GM21367 (cell line): Measurements from ENCODE around the gene KIF5A.
A peak's percentile ranks its signal among the peaks of the same experiment; 100 is the strongest.

Experiments
- ATAC-seq: cut with Tn5 transposase; IDR thresholded peaks from one replicate; pipeline ENCODE4 v1.9.1; 2021; ENCODE audit not compliant: unreplicated experiment

Gene KIF5A

DNA sequence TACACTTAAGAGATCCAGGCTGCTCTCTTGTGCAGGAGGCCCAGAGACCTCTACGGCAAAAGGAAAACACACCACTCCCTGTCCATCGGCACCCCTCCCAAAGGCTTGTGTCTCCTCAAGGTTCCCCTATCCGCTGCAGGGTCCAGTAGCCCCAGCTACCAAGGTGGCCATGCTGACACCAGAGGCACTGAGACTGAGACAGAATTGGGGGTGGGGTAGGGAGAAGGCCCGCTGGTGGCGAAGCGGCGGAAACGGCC, 30.1 kb upstream of the KIF5A start:
- ATAC-seq: no peak

GRCh38 chr12:57520053-57520818, 29.6 kb upstream of the KIF5A start, which contains the start of gene DDIT3:
Gene DDIT3, minus strand, starts transcription at chr12:57520514. Its CDS starts 3,108 bp downstream, at chr12:57517406.
- peak; percentile 46 for ATAC-seq

GRCh38 chr12:57521525-57522010, 28.3 kb upstream of the KIF5A start:
- ATAC-seq: no peak

GRCh38 chr12:57522011-57522886, 27.6 kb upstream of the KIF5A start, which contains the start of gene MBD6:
Gene MBD6, plus strand, starts transcription at chr12:57522824. Its CDS starts 1,480 bp downstream, at chr12:57524304.
- peak; percentile 34 for ATAC-seq

DNA sequence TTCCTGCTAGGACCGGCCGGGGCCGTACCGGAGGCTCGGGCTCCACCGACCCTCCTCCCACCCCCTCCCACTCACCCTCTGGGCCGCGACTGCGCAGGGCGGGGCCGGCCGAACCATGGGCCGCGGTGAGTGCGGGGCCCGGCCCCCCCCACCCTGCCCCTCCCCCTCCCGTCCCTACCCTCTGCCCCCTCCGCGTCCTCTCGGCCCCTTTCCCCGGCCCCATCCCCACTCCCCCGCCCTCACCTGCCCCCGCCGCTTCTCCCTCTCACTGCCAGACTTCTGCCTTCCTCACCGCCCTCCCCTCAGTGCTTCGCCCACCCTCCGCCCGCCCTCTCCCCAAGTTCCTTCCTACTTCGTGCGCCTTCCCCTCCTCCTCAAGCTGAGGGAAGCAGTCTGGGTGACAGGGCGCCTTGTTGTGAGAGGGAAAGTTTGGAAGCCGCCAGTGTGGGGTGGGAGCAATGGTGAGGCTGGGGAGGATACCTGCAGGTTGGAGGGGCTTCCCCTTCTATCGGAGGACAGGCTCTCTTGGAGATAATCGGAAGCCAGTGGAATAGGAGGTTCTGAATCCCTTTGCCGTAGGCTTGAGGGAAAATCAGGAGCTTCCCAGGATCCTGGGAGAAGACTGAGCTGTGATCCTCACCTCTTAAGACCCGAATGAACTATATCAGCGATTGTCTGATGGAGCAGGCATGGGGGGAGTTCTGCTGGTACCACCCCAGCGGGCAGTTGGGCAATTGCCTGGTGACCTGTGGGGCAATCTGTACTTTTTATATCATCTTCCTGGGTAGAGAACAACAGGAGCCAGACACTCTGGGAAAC, 26.7 kb upstream of the KIF5A start:
- no peak for ATAC-seq

GRCh38 chr12:57523706-57524614, 25.9 kb upstream of the KIF5A start:
- ATAC-seq: no peak

- ATAC-seq: no peak
Measured at GRCh38 chr12:57524814-57525614, 24.8 kb upstream of the KIF5A start.

DNA sequence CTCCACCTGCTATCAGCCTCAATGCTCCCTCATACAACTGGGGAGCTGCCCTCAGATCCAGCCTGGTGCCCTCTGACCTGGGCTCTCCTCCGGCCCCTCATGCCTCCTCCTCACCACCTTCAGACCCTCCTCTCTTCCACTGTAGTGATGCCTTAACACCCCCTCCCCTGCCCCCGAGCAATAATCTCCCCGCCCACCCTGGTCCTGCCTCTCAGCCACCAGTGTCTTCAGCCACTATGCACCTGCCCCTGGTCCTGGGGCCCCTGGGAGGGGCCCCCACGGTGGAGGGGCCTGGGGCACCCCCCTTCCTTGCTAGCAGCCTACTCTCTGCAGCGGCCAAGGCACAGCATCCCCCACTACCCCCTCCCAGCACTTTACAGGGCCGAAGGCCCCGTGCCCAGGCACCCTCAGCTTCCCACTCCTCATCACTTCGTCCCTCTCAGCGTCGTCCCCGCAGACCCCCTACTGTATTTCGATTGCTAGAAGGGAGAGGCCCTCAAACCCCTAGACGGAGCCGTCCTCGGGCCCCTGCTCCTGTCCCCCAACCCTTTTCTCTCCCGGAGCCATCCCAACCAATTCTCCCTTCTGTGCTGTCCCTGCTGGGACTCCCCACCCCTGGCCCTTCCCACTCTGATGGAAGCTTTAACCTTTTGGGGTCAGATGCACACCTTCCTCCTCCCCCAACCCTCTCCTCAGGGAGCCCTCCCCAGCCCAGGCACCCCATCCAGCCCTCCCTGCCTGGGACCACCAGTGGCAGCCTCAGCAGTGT, 24.0 kb upstream of the KIF5A start:
- no peak for ATAC-seq

GRCh38 chr12:57526477-57527126, 23.2 kb upstream of the KIF5A start:
- no peak for ATAC-seq

DNA sequence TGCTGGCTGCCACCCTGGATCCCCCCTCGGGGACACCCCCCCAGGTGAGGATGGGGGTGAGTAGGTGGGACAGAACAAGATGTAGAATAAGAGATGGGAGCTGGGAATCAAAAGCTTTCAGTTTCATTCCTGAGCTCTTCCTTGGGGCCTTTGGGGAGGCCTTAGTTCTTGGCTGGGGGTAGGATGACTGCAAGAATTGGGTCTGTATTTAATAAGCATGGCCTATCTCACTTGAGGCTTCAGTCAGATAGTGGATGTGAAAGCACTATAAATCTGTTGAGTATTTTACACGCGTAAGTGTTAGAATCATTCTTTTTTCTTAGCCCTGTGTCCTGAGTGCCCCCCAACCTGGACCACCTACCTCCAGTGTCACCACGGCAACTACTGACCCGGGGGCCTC, 22.7 kb upstream of the KIF5A start:
- ATAC-seq: no peak

GRCh38 chr12:57528176-57528575, 21.7 kb upstream of the KIF5A start:
- ATAC-seq: no peak

DNA sequence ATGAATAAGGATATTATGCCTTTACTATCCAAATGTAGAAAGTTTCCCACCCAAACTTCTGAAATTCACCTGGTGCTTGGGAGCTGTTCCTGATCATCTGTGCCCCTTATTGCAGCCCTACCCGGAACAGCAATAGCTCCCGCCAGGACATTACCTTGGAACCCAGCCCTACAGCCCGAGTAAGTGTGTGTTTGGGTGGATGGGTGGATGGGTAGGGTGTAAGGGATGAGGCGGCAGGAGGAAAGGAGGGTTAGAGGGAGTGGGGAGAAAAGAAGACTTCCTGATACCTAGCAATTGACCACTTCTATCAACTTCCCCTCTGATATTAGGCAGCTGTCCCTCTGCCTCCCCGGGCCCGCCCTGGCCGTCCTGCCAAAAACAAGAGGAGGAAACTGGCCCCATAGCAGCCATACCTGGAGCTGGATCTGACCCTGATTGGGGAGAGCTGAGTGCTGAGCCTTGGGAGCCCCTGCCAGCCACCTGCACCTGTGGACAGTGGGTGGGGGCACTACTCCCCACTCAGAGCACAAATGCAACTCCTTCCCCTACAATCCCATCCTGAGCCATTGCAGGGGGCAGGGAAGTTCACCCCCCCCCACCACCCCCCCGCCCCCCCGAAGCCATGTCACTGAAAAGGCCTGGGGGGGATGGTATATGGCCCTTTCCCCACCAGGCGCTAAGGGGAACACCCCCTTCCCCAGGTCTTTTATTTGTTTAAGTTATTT, 20.9 kb upstream of the KIF5A start:
- ATAC-seq: no peak

GRCh38 chr12:57529831-57530230, 20.0 kb upstream of the KIF5A start:
- ATAC-seq: no peak

DNA sequence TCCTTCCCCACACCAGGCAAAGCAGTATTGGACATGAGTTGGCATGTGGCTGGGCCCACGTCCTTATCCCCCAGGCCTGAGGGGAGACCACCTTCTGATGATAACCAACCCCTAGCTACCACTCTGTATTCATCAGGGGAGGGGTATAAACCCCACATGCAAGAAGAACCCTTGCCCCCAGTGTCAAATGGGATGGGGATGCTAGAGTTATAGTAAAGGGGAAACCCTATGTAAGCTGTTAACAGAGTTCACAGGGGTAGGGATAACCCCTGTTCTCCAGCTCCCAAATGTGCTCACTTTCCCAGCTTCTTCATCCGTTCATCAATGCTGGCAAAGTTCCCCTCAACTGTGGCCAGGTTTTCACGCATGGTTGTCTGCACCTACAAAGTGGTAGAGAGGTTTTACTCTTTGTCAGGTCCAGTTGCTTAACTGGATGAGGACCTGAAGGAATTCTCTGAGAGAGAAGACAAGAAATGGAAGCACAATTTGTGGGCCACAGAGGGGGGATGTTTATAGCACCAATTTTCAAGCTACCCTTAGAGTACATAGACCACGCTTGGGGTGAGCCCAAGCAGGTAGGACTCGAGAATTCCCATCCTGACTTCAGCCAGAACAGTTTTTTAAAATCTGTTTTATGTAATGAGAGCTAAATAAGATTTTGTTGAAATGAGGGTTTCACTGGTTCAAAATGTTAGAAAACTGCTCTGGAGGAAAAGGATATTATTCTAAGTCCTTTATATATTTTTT, 19.3 kb upstream of the KIF5A start:
- no peak for ATAC-seq

GRCh38 chr12:57531836-57532235, 18.0 kb upstream of the KIF5A start:
- ATAC-seq: no peak

DNA sequence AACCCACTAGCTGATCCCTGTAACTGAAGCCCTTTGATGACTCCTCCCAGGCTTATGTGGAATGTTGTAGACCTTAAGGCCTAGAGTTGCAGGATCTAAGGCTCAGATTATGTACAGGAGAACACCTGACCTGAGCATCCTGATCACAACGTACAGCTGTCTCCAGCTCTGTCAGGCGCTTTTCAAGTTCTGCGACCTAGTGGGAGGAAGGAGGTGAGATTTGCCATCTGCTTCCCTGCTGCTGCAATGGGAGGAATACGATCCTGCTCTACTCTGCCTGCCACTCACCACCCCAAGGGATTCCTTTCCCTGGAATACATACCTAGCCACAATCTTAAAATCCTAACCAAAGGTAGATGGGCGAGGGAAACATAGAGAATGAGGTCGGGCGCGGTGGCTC, 16.7 kb upstream of the KIF5A start:
- ATAC-seq: no peak

DNA sequence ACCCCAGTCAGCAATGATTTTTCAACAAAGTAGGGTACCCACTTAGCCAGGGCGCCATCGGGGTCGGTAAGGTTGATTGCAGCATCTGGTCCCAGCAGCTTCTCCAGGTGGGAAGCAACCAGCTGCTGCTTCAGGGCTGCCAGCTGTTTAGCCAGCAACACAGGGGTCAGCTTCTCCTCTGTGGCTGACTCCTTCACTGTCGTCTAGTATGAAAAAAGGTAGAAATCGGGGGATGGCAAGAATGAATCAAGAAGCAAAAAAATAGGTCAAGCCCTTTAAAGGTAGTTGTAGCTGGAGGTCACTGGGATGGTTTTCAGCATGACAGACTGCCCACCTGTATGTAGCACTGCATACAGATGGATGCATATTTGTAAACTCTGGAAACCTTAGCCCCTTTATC, 15.6 kb upstream of the KIF5A start:
- no peak for ATAC-seq
